HG02981 (cell line): Measurements from ENCODE around the gene OR2H1.

Experiments used
- ATAC-seq: cut with Tn5 transposase; IDR thresholded peaks from one replicate; pipeline ENCODE4 v1.9.1; 2021; ENCODE audit warnings: mild to moderate bottlenecking, moderate library complexity; ENCODE audit not compliant: unreplicated experiment

The OR2H1 gene

GRCh38 chr6:29509239-29509638 lies 52.3 kb downstream of the OR2H1 start:
- ATAC-seq: peak; percentile 60

GRCh38 chr6:29509711-29510110 lies 52.8 kb downstream of the OR2H1 start:
- ATAC-seq: no peak

- ATAC-seq: no peak
Measured at GRCh38 chr6:29510202-29510601, 53.2 kb downstream of the OR2H1 start.

GRCh38 chr6:29510746-29511300 lies 53.9 kb downstream of the OR2H1 start:
- ATAC-seq: no peak
